Anterior cingulate cortex (tissue), 58 donors: ENCODE measurements around the gene CERT1.
A peak's percentile ranks its signal among the peaks of the same experiment; 100 is the strongest.
"Not testable (repeated sequence)": the region's sequence is repeated elsewhere in the genome, so short reads cannot be mapped to it uniquely, and the experiment has no call there.

Source experiments
- DNase-seq, 58 donors: peaks; one replicate each; lab custom pipeline; 2025; lab: John Stamatoyannopoulos, UW

The CERT1 gene

GRCh38 chr5:75524071-75524470 is 12.6 kb upstream of the CERT1 start:
- no peak for DNase-seq

GRCh38 chr5:75523275-75523674 is 11.8 kb upstream of the CERT1 start:
- DNase-seq = no peak

DNA sequence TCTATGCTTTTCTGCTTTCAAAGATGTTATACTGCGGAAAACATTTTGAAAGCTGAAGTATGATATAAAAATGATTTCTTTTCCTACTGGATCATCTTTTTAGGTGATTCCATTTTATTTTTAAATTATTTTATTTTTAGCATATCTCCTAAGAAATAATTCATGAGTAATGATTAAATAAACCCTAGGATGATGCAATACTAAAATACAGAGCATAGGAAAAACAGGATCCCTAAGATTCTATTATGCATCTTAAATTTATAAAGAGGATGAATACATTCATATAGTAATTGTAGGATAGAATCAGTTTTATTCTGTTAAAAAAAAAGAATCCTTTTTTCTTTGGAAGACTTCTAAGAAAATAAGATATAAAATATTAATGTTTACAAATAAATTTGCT is 11.1 kb upstream of the CERT1 start:
- DNase-seq = no peak

GRCh38 chr5:75522025-75522424 is 10.6 kb upstream of the CERT1 start:
- DNase-seq = no peak

GRCh38 chr5:75521195-75521594 is 9.8 kb upstream of the CERT1 start:
- no peak for DNase-seq

DNA sequence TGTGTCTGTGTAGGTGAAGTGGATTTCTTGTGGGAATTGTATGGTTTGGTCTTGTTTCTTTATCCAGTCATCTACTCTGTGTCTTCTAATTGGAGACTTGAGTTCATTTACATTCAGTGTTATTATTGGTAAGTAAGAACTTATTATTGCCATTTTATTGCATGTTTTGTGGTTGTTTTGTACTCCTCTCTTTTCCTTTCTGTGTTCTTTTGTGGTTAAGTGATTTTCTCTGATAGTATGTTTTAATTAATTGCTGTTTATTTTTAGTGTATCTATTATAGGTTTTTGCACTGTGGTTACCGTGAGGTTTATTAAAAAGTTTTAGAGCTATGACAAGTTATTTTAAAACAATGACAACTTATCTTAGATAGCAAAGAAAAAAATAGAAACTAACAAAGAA is 8.3 kb upstream of the CERT1 start:
- DNase-seq = no peak

DNA sequence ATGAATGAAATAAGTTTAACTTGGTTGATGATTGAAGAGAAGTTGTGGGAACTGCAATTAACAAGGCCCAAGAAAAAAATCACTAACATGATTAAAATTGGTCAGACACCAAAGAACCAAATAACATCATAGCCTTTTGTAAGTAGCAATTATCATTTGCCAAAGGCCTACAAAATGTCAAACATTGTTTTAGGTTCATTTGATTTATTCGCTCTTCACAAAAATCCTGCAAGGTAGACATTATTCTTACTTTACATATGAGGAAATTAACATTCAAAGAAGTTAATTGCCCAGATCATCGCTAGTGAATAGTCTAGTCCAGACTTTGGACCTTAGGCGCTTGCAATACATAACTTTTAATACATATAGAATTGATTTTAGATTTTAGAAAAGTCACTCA is 2.9 kb upstream of the CERT1 start:
- no peak for DNase-seq

DNA sequence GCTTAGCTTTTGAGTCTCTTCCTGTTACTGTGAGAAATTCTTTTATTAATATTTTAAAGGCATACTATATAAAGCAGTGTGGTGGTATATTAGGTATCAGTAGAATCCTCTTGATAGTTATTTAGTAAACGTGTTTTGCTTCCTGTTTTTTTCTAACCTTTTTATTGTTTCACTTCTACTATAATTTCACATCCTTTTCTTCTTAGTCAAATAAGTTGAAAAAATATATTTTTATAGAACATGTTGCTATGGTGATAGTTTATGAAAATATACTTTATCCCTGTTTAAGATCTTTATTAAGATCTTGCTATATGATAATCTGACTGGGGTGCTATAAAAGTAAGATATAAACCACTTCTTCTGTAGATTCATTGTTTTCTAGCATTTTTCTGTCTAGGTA is 2.4 kb upstream of the CERT1 start:
- DNase-seq = no peak

- DNase-seq = no peak
Measured at GRCh38 chr5:75512383-75513074, 1.1 kb upstream of the CERT1 start.

GRCh38 chr5:75510836-75511434 is 494 bp downstream of the CERT1 start:
- peak in 49 of 58 donors; percentile 15 to 78 (median 57) for DNase-seq

DNA sequence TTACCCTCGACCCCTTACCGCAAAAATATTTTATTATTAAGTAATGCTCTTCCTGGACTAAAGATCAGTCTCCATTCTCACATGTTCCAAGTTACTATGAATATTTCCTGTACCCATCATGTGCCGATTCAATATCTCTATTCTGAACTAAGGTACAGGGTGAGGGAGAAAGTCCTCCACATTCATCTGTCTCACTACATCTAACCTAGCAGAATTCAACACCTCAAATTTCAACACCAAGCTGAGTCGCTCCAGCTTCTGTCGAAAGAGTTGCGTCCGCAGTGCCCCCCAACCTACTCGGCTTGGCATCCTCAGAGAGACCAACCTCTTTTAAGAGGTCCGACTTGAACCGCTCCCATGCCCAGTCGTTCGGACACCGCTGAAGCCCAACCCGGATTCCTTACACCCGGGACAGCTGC is 1.0 kb downstream of the CERT1 start:
- peak in 10 of 58 donors; percentile 23 to 63 (median 42) for DNase-seq

- DNase-seq = no peak
Measured at GRCh38 chr5:75509956-75510355, 1.5 kb downstream of the CERT1 start.

GRCh38 chr5:75509546-75509945 is 1.9 kb downstream of the CERT1 start:
- no peak for DNase-seq

DNA sequence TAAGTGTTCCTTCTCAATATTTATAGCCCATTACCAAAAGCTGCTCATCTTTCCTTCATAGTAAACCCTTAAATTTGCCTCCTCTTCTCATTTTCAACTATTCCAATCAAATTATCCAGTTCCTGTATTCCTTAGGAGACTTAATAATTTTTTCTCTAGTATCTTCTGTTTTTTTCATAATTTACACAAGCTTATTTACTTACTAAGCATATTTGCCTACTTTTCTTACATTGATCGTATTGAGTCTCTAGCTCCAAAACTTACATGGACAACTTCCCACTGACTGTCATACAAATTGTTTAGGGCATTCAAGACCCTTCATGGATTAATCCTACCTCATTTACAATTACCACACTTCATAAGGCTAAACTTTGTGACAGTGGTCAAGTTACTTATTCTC is 3.6 kb downstream of the CERT1 start:
- no peak for DNase-seq

GRCh38 chr5:75505112-75505511 is 6.3 kb downstream of the CERT1 start:
- not testable (repeated sequence) for DNase-seq

DNA sequence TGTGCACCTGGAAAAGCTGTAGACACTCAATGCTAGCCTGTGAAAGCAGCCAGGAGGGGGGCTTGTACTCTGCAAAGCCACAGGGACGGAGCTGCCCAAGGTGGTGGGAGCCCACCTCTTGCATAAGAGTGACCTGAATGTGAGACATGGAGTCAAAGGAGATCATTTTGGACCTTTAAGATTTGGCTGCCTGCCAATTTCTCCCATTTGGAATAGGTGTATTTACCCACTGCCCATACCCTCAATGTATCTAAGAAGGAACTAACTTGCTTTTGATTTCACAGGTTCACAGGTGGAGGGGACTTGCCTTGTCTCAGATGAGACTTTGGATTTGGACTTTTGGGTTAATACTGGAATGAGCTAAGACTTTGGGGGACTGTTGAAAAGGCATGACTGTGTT is 12.6 kb downstream of the CERT1 start:
- DNase-seq = not testable (repeated sequence)

- no peak for DNase-seq
Measured at GRCh38 chr5:75498208-75498777, 13.1 kb downstream of the CERT1 start.

DNA sequence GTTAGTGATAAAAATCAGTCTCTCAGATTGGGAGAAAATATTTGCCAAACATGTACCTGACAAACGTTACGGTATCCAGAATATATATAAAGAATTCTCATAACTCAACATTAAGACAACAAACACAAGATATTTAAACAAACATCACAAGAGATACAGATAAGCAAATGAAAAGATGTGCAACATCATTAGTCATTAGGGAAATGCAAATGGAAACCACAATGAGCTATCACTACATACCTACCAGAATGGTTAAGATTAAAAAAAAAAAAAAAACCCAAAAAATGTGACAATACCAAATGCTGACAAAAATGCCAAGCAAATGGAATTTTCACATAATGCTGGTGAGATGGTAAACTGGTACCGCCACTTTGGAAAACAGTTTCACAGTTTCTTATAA is 15.4 kb downstream of the CERT1 start:
- no peak for DNase-seq

- no peak for DNase-seq
Measured at GRCh38 chr5:75491621-75492020, 19.8 kb downstream of the CERT1 start.

DNA sequence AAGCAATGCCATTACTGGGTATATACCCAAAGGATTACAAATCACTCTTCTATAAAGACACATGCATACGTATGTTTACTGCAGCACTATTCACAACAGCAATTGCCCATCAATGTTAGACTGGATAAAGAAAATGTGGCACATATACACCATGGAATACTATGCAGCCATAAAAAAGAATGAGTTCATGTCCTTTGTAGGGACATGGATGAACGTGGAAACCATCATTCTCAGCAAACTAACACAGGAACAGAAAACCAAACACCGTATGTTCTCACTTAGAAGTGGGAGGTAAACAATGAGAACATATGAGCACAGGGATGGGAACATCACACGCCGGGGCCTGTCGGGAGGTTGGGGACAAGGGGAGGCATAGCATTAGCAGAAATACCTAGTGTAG is 21.6 kb downstream of the CERT1 start:
- DNase-seq = not testable (repeated sequence)

GRCh38 chr5:75484605-75485004 is 26.8 kb downstream of the CERT1 start:
- no peak for DNase-seq

DNA sequence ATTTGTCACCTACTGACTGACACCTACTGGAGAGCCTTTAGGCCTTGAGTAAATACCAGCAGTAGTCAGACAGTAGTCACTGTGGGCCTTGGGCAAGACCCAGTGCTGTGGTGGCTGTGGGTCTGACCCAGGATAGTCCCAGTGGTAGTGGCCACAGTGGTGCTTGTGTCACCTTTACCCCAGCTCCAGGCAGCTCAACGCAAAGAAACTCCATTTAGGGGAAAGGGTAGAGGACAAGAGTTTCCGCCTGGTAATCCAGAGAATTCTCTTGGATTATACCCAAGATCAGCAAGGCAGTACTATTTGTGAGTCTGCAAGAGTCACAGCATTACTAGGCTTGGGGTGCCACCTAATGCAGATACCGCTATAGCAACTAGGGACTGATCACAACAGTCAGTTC is 28.9 kb downstream of the CERT1 start:
- no peak for DNase-seq
